Hepatocyte (in vitro differentiated cells): ENCODE data around the gene PID1. TPM values are rescaled to one million over a fixed set of nuclear protein-coding genes. Genes with fewer than 3 reads are reported as not detected.

Source experiments
- DNase-seq: peaks from one replicate; pipeline ENCODE4 v3.0.0-alpha.2; 2016; ENCODE audit warnings: low spot score
- H2AFZ ChIP-seq: fragments of 200-600 bp; sonication (generic); 2 replicates; pipeline ENCODE4 v1.6.0; 2016; ENCODE audit warnings: antibody characterized with exemption, mild to moderate bottlenecking
- H3K27ac ChIP-seq: fragments of 200-600 bp; sonication (generic); 2 replicates; pipeline ENCODE4 v1.5.1; 2016; ENCODE audit warnings: mild to moderate bottlenecking
- H3K27me3 ChIP-seq: fragments of 200-600 bp; sonication (generic); 2 replicates; pipeline ENCODE4 v1.6.1; 2016
- H3K36me3 ChIP-seq: fragments of 200-600 bp; sonication (generic); replicated peaks from 2 replicates; pipeline ENCODE4 v1.5.1; 2016; ENCODE audit warnings: low read depth; ENCODE audit not compliant: insufficient read depth
- H3K4me1 ChIP-seq: fragments of 200-600 bp; sonication (generic); 2 replicates; pipeline ENCODE4 v1.5.1; 2016; ENCODE audit warnings: mild to moderate bottlenecking, moderate library complexity; ENCODE audit not compliant: insufficient read depth
- H3K4me2 ChIP-seq: fragments of 200-600 bp; sonication (generic); 2 replicates; pipeline ENCODE4 v1.6.0; 2016
- H3K4me3 ChIP-seq: fragments of 200-600 bp; sonication (generic); 2 replicates; pipeline ENCODE4 v1.5.1; 2016; ENCODE audit warnings: mild to moderate bottlenecking
- H3K79me2 ChIP-seq: fragments of 200-600 bp; sonication (generic); 2 replicates; pipeline ENCODE4 v1.6.0; 2017; ENCODE audit warnings: mild to moderate bottlenecking
- H3K9me2 ChIP-seq: fragments of 200-600 bp; sonication (generic); replicated peaks from 2 replicates; pipeline ENCODE4 v1.6.0; 2017; ENCODE audit warnings: mild to moderate bottlenecking; ENCODE audit not compliant: insufficient read depth
- H3K9me3 ChIP-seq: fragments of 200-600 bp; sonication (generic); 2 replicates; pipeline ENCODE4 v1.5.1; 2016; ENCODE audit warnings: low read depth, mild to moderate bottlenecking
- H4K20me1 ChIP-seq: fragments of 200-600 bp; sonication (generic); 2 replicates; pipeline ENCODE4 v1.6.0; 2016; ENCODE audit warnings: mild to moderate bottlenecking; ENCODE audit not compliant: insufficient read depth, poor library complexity, severe bottlenecking
- CTCF ChIP-seq: fragments of 200-600 bp; sonication (generic); IDR thresholded peaks from 2 replicates; pipeline ENCODE4 v1.5.1; 2016; ENCODE audit warnings: antibody characterized with exemption, mild to moderate bottlenecking; ENCODE audit not compliant: poor library complexity
- EZH2 ChIP-seq: fragments of 200-600 bp; sonication (generic); IDR thresholded peaks from 2 replicates; pipeline ENCODE4 v1.6.1; 2016; ENCODE audit warnings: antibody characterized with exemption, mild to moderate bottlenecking, borderline replicate concordance
- EZH2phosphoT487 ChIP-seq: fragments of 200-600 bp; sonication (generic); IDR thresholded peaks from one replicate; pipeline ENCODE4 v1.6.1; 2018; ENCODE audit warnings: antibody characterized with exemption, mild to moderate bottlenecking, low read depth, moderate library complexity; ENCODE audit not compliant: unreplicated experiment, severe bottlenecking
- WGBS: methylation state at CpG from one replicate; pipeline ENCODE4 v1.1.6; 2016; ENCODE audit warnings: low lambda C conversion rate; ENCODE audit errors: missing lambda C conversion rate; 5-methylcytosine and 5-hydroxymethylcytosine counted together
- polyA plus RNA-seq: library from polyadenylated mRNA; unstranded; fragments of >200 nt; fragmentation: Nextera tagmentation; extraction: Ambion mirVana; gene quantifications from 2 replicates; pipeline ENCODE4 v1.2.1, GENCODE V29; 2016
- total RNA-seq: library from RNA; depleted of rRNA; stranded (reverse); fragments of >200 nt; gene quantifications from 2 replicates; pipeline ENCODE4 v1.2.3, GENCODE V29; 2014

The PID1 gene
- total and polyA plus RNA-seq, 2 experiments from 2014 or later = 26.7 to 31.1 TPM

GRCh38 chr2:229240984-229241491 lies 30.0 kb downstream of the PID1 start:
- Histone ChIP-seq H3K4me2 (no peak overlapping the region), H3K4me3 (no peak overlapping the region), H3K36me3 (peaks cover 3% of the 10 kb centered on the region), H3K27ac (no peak overlapping the region), H3K9me2 (no peaks in the 10 kb centered on the region), H3K4me1 (no peaks in the 10 kb centered on the region), H4K20me1 (no peaks in the 10 kb centered on the region), H2AFZ (no peak overlapping the region), H3K9me3 (peaks cover 7% of the 10 kb centered on the region), H3K27me3 (no peaks in the 10 kb centered on the region), H3K79me2 (peaks cover 26% of the 10 kb centered on the region)
- DNase-seq = no peak
- TF ChIP-seq EZH2phosphoT487 = no peak
- no peak for TF ChIP-seq CTCF
- TF ChIP-seq EZH2 = no peak

GRCh38 chr2:229239021-229239420 lies 32.1 kb downstream of the PID1 start:
- no peak overlapping the region for H2AFZ ChIP-seq
- TF ChIP-seq EZH2 (no peak), CTCF (no peak), EZH2phosphoT487 (no peak)
- H3K27ac ChIP-seq = no peak overlapping the region
- H3K79me2 ChIP-seq = peaks cover 24% of the 10 kb centered on the region
- WGBS = 51% methylated on average over 2 of the region's 2 CpGs
- no peak overlapping the region for H3K4me3 ChIP-seq
- no peaks in the 10 kb centered on the region for H4K20me1 ChIP-seq
- H3K27me3 ChIP-seq = no peaks in the 10 kb centered on the region
- DNase-seq = no peak
- H3K4me1 ChIP-seq = no peaks in the 10 kb centered on the region
- no peak overlapping the region for H3K4me2 ChIP-seq
- no peaks in the 10 kb centered on the region for H3K9me2 ChIP-seq
- peaks cover 7% of the 10 kb centered on the region for H3K9me3 ChIP-seq
- H3K36me3 ChIP-seq = peaks cover 3% of the 10 kb centered on the region

GRCh38 chr2:229237270-229237669 lies 33.8 kb downstream of the PID1 start:
- 40% methylated on average over 2 of the region's 2 CpGs for WGBS
- Histone ChIP-seq H3K9me3 (peaks cover 7% of the 10 kb centered on the region), H3K79me2 (peaks cover 20% of the 10 kb centered on the region), H3K27ac (no peak overlapping the region), H3K4me3 (no peak overlapping the region), H2AFZ (no peak overlapping the region), H3K27me3 (no peaks in the 10 kb centered on the region), H3K4me1 (no peaks in the 10 kb centered on the region), H3K4me2 (no peak overlapping the region), H3K36me3 (peaks cover 3% of the 10 kb centered on the region), H4K20me1 (no peaks in the 10 kb centered on the region), H3K9me2 (no peaks in the 10 kb centered on the region)
- no peak for TF ChIP-seq EZH2phosphoT487
- no peak for TF ChIP-seq CTCF
- TF ChIP-seq EZH2 = no peak
- DNase-seq = no peak
